VCaP (cell line): ENCODE results near the gene GSTM1.
"Not testable (repeated sequence)": the region's sequence is repeated elsewhere in the genome, so short reads cannot be mapped to it uniquely, and the experiment has no call there.

ENCODE experiments used
- H3K27ac ChIP-seq: fragments of 450-650 bp; 2 replicates; pipeline ENCODE4 v1.5.1; 2017
- TF ChIP-seq, protein P1 (sequence below): fragments of 450-650 bp; conservative IDR thresholded peaks from 2 replicates; pipeline ENCODE4 v1.5.1; 2017; ENCODE audit warnings: mild to moderate bottlenecking, moderate library complexity

The GSTM1 gene

GRCh38 chr1:109655615-109656519 lies 31.8 kb upstream of the GSTM1 start, which contains the start of gene GSTM4:
Gene GSTM4 (plus strand): TSS chr1:109656099. CDS start chr1:109656390, 291 bp downstream.
- H3K27ac ChIP-seq: peak within 1 kb of the TSS; percentile 40; the same call in 1 of the 2 replicates
- TF ChIP-seq, protein P1, sequence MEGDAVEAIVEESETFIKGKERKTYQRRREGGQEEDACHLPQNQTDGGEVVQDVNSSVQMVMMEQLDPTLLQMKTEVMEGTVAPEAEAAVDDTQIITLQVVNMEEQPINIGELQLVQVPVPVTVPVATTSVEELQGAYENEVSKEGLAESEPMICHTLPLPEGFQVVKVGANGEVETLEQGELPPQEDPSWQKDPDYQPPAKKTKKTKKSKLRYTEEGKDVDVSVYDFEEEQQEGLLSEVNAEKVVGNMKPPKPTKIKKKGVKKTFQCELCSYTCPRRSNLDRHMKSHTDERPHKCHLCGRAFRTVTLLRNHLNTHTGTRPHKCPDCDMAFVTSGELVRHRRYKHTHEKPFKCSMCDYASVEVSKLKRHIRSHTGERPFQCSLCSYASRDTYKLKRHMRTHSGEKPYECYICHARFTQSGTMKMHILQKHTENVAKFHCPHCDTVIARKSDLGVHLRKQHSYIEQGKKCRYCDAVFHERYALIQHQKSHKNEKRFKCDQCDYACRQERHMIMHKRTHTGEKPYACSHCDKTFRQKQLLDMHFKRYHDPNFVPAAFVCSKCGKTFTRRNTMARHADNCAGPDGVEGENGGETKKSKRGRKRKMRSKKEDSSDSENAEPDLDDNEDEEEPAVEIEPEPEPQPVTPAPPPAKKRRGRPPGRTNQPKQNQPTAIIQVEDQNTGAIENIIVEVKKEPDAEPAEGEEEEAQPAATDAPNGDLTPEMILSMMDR: peak; percentile 27

- TF ChIP-seq, protein P1: no peak
- H3K27ac ChIP-seq: no peak overlapping the region
Measured at GRCh38 chr1:109657395-109657794, 30.2 kb upstream of the GSTM1 start.

GRCh38 chr1:109657970-109658369 lies 29.6 kb upstream of the GSTM1 start:
- TF ChIP-seq, protein P1: no peak
- no peak overlapping the region for H3K27ac ChIP-seq

DNA sequence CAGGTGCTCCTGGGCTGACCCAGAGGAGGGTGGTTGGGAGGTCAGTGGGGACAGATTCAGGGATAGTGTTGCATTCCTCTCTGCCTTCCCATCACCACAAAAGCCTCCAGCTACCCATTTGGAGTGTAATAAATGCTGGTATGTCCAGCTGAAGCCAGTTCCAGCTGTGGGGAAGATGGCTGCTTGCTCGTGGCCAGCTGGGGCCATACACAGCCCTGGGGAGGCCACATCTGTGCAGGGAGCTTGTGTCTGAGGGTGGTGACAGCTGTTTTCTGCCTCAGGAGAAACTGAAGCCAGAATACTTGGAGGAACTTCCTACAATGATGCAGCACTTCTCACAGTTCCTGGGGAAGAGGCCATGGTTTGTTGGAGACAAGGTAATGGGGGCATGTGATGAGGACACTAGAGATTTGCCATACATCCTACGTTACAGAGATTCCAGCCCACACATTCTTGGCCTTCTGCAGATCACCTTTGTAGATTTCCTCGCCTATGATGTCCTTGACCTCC lies 29.0 kb upstream of the GSTM1 start:
- H3K27ac ChIP-seq: no peak overlapping the region
- TF ChIP-seq, protein P1: no peak

DNA sequence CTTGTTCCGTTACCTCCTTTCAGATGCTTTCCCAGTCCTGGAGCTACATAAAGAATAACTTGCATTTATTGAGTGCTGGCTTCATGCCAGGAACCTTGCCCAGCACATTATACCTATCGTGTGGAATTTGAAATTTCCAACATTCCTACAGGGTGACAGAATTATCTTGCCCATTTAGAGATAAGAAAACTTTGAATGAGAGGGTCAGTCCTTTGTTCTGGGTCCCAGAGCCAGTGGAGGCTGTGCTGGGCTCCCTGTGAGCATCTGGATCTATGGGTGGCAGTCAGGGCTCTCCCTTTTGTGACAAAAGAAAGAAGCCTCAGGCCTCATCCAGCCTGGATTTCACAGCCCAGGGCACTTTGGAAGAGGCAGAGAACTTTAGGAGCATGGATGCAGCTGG lies 28.5 kb upstream of the GSTM1 start:
- TF ChIP-seq, protein P1: no peak
- H3K27ac ChIP-seq: no peak overlapping the region

DNA sequence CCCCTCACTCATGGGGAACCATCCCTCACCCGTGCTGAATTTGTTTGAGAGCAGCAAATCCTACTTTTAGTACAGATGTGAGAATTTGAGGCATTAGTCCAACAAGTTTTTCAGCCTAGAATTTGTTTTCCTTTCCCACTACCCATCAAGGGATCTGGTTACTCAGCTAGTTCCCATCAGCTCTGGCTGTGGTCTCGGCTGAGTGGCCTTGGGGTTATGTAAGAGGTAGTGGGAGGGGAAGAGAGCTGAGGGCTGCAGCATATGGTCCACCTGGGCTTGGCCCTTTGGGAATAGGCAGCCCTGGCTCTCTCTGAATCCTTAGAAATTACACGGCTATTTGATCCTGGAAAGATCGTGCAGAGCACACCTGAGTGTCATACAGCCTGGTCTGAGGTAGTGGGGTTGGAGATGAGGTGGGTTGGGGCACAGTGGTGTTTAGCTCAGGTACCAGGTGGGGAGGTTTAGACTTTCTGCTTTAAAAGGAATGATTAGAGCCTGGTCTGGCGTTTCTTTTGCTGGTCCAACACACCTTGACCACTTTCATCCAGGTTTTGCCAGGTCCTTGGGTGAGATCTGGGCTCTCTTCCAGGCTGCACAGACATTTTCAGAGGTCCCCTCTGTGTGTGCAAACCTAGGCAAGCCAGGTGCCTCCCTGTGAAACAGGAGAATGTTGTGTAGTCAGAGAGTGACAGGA lies 27.5 kb upstream of the GSTM1 start:
- no peak overlapping the region for H3K27ac ChIP-seq
- TF ChIP-seq, protein P1: no peak

DNA sequence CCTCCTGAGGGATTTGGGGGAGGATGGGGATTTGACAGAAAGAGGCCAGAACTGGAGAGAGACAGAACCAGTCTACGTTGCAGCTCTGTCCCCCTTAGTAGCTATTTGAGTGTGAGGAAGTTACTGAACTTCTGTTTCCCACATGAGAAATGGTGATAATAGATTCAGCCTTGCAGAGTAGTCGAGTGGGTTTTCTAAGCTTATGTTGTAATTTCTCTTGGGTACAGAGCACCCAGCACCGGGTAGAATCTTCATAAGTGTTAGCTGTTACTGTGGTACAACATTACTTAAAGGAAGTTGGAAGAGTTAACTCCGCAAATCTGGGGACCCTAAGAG lies 27.0 kb upstream of the GSTM1 start:
- H3K27ac ChIP-seq: not testable (repeated sequence)
